Measurements from ENCODE around the gene RAD51B.

GRCh38 chr14:68307790-68308168 is 488.2 kb downstream of the RAD51B start:
- TF ChIP-seq POLR2AphosphoS5 (IDR thresholded peaks at IDR 0.05; ENCODE audit: low read depth, low read length): no peak
- TF ChIP-seq POLR2A (IDR thresholded peaks at IDR 0.05; ENCODE audit: low read depth, low read length): no peak

Data from GM12892 (cell line).